Medulla oblongata (tissue), 1 donor: ENCODE data around the gene CFAP410.
"Not testable (repeated sequence)": the region's sequence is repeated elsewhere in the genome, so short reads cannot be mapped to it uniquely, and the experiment has no call there.

Experiments used
- DNase-seq: peaks from one replicate; pipeline ENCODE4 v3.0.0-alpha.2; 2015; ENCODE audit errors: extremely low spot score

The CFAP410 gene

GRCh38 chr21:44285138-44285992, 53.8 kb downstream of the CFAP410 start, which contains the start of gene AIRE:
TSS of gene AIRE (plus strand) at chr21:44285876. CDS start at chr21:44286007, 131 bp downstream.
- no peak for DNase-seq

GRCh38 chr21:44283948-44284347, 55.2 kb downstream of the CFAP410 start:
- DNase-seq = no peak

DNA sequence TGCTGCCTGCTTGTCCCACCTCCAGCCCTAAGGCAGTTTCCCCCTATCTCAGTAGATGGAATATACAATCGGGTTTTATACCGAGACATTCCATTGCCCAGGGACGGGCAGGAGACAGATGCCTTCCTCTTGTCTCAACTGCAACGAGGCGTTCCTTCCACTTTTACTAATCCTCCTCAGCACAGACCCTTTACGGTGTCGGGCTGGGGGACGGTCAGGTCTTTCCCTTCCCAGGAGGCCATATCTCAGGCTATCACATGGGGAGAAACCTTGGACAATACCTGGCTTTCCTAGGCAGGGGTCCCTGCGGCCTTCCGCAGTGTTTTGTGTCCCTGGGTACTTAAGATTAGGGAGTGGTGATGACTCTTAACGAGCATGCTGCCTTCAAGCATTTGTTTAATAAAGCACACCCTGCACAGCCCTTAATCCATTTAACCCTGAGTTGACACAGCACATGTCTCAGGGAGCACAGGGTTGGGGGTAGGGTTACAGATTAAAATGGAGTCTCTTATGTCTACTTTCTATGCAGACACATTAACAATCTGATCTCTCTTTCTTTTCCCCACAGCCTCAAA, 55.9 kb downstream of the CFAP410 start:
- not testable (repeated sequence) for DNase-seq

GRCh38 chr21:44282370-44282769, 56.8 kb downstream of the CFAP410 start:
- no peak for DNase-seq

DNA sequence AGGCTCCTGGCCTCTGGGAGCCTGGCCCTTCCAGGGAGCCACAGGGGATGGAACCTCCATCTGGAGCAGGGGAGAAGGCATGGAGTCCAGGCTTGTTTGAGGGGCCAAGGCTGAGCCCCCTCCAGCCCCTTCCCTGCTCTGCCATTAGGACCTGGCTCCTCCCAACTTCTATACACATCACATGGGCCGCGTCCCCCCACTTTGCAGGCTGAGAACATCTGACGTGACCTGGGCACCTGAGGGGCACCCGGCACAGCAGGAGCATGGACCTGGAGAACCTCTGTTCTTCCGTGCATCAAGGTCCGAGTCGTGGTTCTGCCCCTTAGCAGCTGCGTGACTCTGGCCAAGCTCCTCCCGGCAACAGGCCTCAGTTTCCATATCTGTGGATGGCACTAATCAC, 57.4 kb downstream of the CFAP410 start:
- no peak for DNase-seq

- DNase-seq = no peak
Measured at GRCh38 chr21:44279354-44280260, 59.6 kb downstream of the CFAP410 start.
